Measurements from ENCODE around the gene RAP2C. TPM values are rescaled to one million over a fixed set of nuclear protein-coding genes. Genes with fewer than 3 reads are reported as not detected.

Gene RAP2C
- 11.7 and 22.8 TPM in 2 replicates for total RNA-seq

GRCh38 chrX:132219343-132219768 lies at the start of gene RAP2C:
Gene RAP2C (minus strand): TSS chrX:132219447. CDS start chrX:132217268, 2,179 bp downstream.

Other genes starting within 250 kb of the RAP2C start
- gene STK26, start 196.1 kb downstream of the RAP2C start, total RNA-seq: 6.6 and 10.9 TPM in 2 replicates
- not detected in 2 replicates for gene FRMD7, start 91.4 kb downstream of the RAP2C start, total RNA-seq